Activated CD8-positive, alpha-beta T cell treated with anti-CD3 and anti-CD28 coated beads for 36 hours (primary cell): ENCODE data around the gene KREMEN1. TPM values are rescaled to one million over a fixed set of nuclear protein-coding genes. Genes with fewer than 3 reads are reported as not detected.

Experiments
- ATAC-seq: fragments of 200-7000 bp; cut with Tn5 transposase; one replicate; pipeline ENCODE4 v1.10.0; 2021; ENCODE audit warnings: mild to moderate bottlenecking, moderate library complexity
- CTCF ChIA-PET: fragments of 350-600 bp; sonication (Branson Sonifier 250); formaldehyde crosslinking; loops from one replicate; lab custom pipeline; 2021; ENCODE audit warnings: antibody characterized with exemption; lab: Charles Lee
- POLR2A ChIA-PET: fragments of 350-600 bp; sonication (Branson Sonifier 250); formaldehyde crosslinking; loops from one replicate; lab custom pipeline; 2021; ENCODE audit warnings: antibody characterized with exemption; lab: Charles Lee
- DNase-seq: peaks from one replicate; pipeline ENCODE4 v3.0.0-alpha.2; 2020
- H3K27ac Mint-ChIP-seq: one replicate; pipeline ENCODE4 v1.8.0; 2021; ENCODE audit warnings: mild to moderate bottlenecking, mixed read lengths
- H3K27me3 Mint-ChIP-seq: one replicate; pipeline ENCODE4 v1.8.0; 2021; ENCODE audit warnings: mixed read lengths
- H3K36me3 Mint-ChIP-seq: one replicate; pipeline ENCODE4 v1.8.0; 2021; ENCODE audit warnings: low read depth, mixed read lengths
- H3K4me1 Mint-ChIP-seq: one replicate; pipeline ENCODE4 v1.8.0; 2021; ENCODE audit warnings: low read depth, mixed read lengths
- H3K4me3 Mint-ChIP-seq: one replicate; pipeline ENCODE4 v1.8.0; 2021; ENCODE audit warnings: mild to moderate bottlenecking, moderate library complexity, mixed read lengths
- H3K9me3 Mint-ChIP-seq: one replicate; pipeline ENCODE4 v1.8.0; 2021; ENCODE audit warnings: mixed read lengths
- CTCF ChIP-seq: fragments of 200-600 bp; IDR thresholded peaks from one replicate; pipeline ENCODE4 v1.8.0; 2022; ENCODE audit warnings: antibody characterized with exemption, mild to moderate bottlenecking
- intact Hi-C: fragments of 100-400 bp; cut with micrococcal nuclease; formaldehyde crosslinking; loops from one replicate; pipeline ENCODE4 v1.10.0; 2022
- total RNA-seq, 2 experiments: library from RNA; stranded (reverse); gene quantifications; one replicate each; pipeline ENCODE4 v1.2.3, GENCODE V29; 2021

Gene KREMEN1
- total RNA-seq, 2 experiments from 2014 or later: 0.11 to 0.43 TPM

GRCh38 chr22:29070490-29070889, 2.3 kb upstream of the KREMEN1 start:
- Mint-ChIP-seq H3K4me1 (peaks cover 27% of the 10 kb centered on the region), H3K27me3 (peaks cover 52% of the 10 kb centered on the region), H3K9me3 (no peaks in the 10 kb centered on the region), H3K4me3 (no peak overlapping the region), H3K36me3 (no peaks in the 10 kb centered on the region), H3K27ac (no peak overlapping the region)
- ATAC-seq (no peak), DNase-seq (no peak)
- ChIA-PET POLR2A (no interaction called here), CTCF (interaction anchor here (0.6 to 1.1 kb wide), 2 partner anchors 35 to 241 kb away, joined by 4 read pairs; no protein-coding TSS in a partner anchor)
- intact Hi-C loops: no loop called here
- no peak for TF ChIP-seq CTCF

GRCh38 chr22:29071261-29072045, 1.4 kb upstream of the KREMEN1 start:
- peak overlapping the region; percentile 64 for H3K4me3 Mint-ChIP-seq
- ATAC-seq: no peak
- TF ChIP-seq CTCF: no peak
- DNase-seq: peak; percentile 51
- H3K27ac Mint-ChIP-seq: no peak overlapping the region
- peaks cover 23% of the 10 kb centered on the region for H3K4me1 Mint-ChIP-seq
- no peaks in the 10 kb centered on the region for H3K9me3 Mint-ChIP-seq
- H3K36me3 Mint-ChIP-seq: no peaks in the 10 kb centered on the region
- POLR2A ChIA-PET: no interaction called here
- H3K27me3 Mint-ChIP-seq: peaks cover 60% of the 10 kb centered on the region
- CTCF ChIA-PET: interaction anchor here (1.5 kb wide), 3 partner anchors 82 to 471 kb away, joined by 3 to 13 read pairs (median 4); no protein-coding TSS in a partner anchor
- intact Hi-C loops: no loop called here

GRCh38 chr22:29072193-29072978, 449 bp upstream of the KREMEN1 start:
- no peaks in the 10 kb centered on the region for H3K9me3 Mint-ChIP-seq
- intact Hi-C loops: no loop called here
- H3K27ac Mint-ChIP-seq: no peak overlapping the region
- POLR2A ChIA-PET: no interaction called here
- peaks cover 20% of the 10 kb centered on the region for H3K4me1 Mint-ChIP-seq
- H3K4me3 Mint-ChIP-seq: peak overlapping the region; percentile 64
- H3K27me3 Mint-ChIP-seq: peaks cover 57% of the 10 kb centered on the region
- CTCF ChIA-PET: interaction anchor here (0.6 to 1.5 kb wide), 4 partner anchors 41 to 472 kb away, joined by 3 to 13 read pairs (median 4); no protein-coding TSS in a partner anchor
- peak; percentile 99 for ATAC-seq
- DNase-seq: peak; percentile 88
- TF ChIP-seq CTCF: no peak
- H3K36me3 Mint-ChIP-seq: no peaks in the 10 kb centered on the region

GRCh38 chr22:29073618-29074275, 912 bp downstream of the KREMEN1 start:
- ATAC-seq: no peak
- peaks cover 64% of the 10 kb centered on the region for H3K27me3 Mint-ChIP-seq
- no peak for TF ChIP-seq CTCF
- POLR2A ChIA-PET: interaction anchor here (1.1 kb wide), 1 partner anchor 38 kb away, joined by 3 read pairs; no protein-coding TSS in a partner anchor
- intact Hi-C loops: no loop called here
- H3K4me3 Mint-ChIP-seq: peak overlapping the region; percentile 36
- H3K9me3 Mint-ChIP-seq: no peaks in the 10 kb centered on the region
- H3K27ac Mint-ChIP-seq: no peak overlapping the region
- CTCF ChIA-PET: no interaction called here
- H3K4me1 Mint-ChIP-seq: peaks cover 20% of the 10 kb centered on the region
- no peaks in the 10 kb centered on the region for H3K36me3 Mint-ChIP-seq
- no peak for DNase-seq
